ENCODE results near the gene TRIP4. TPM values are rescaled to one million over a fixed set of nuclear protein-coding genes. Genes with fewer than 3 reads are reported as not detected.

The TRIP4 gene
- total and polyA plus RNA-seq, 9 of the 15 experiments (the other 6 are each of a cell fraction or from before 2014, with no cell fraction given): 7.6 to 23.3 (median 16.7) TPM

DNA sequence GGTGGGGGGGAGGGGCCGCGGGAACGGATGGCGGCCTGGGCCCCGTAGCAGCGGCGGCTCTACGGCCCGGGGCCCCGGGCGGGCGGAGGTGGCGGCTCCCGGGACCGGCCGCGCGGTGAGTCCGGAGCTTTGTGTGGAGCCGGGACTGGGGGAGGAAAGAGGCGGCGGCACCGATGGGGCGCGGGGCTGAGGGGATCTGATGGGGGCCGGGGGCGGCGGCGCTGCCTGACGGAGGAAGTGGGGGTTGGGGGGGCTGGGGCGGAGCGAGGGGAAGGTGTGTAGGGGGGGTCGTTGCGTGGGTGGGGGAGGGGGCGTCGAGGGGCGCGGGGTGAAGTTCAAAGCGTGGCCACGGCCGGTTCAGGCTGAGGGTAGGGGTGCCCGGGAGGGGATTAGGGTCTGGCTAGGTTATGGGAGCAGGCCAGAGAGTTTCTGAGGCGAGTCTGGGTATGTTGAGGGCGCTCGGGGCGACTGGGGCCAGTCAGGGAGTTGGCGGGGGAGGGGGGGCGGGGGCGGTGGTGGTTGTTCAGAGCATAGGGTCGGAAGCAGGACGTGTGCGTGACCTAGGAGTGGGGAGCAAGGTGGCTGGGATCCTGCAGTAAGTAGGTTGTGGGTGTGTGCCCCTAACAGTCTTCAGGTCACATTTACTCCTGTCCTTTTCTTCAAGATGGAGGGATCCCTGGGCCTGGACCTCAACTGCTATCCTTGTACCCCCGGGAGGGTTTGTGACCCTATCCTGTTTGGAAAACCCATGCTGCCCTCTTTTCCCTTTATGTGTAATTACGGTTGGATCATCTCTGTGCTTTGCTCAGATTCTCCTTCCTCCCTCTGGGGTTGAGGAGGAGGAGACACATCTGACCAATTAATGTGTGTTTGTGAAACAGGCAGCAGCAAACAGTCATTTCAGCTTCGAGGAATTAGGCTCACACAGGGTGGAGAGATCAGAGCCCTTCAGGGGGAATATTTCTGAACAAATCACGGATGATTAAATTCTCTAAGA is 73.4 kb downstream of the TRIP4 start (continued):
- TF ChIP-seq CTCF (IDR thresholded peaks at IDR 0.05 in 2 of 3, conservative IDR thresholded peaks at IDR 0.05 in 1 of 3; ENCODE audit: insufficient read depth in 2 of 3, low read depth in 1 of 3, low read length in 3 of 3) (no peak), SMARCA5 (IDR thresholded peaks at IDR 0.05) (no peak), NONO (IDR thresholded peaks at IDR 0.05; ENCODE audit: low read depth in 2 of 2, low read length in 1 of 2) (no peak), ZC3H8 (IDR thresholded peaks at IDR 0.05) (no peak), POLR2A (conservative IDR thresholded peaks at IDR 0.05) (no peak), SMARCB1 (IDR thresholded peaks at IDR 0.05; ENCODE audit: insufficient read length, low read depth) (no peak), MCM2 (IDR thresholded peaks at IDR 0.05; ENCODE audit: low read depth) (no peak), CREBBP (IDR thresholded peaks at IDR 0.05; ENCODE audit: low read depth, low read length) (no peak), PML (IDR thresholded peaks at IDR 0.05; ENCODE audit: low read length) (no peak), ZNF589 (CRISPR knock-in tag; IDR thresholded peaks at IDR 0.05; ENCODE audit: low read depth) (peak; percentile 55; the same call in 1 of the 2 replicates), ZC3H4 (CRISPR knock-in tag; IDR thresholded peaks at IDR 0.05; ENCODE audit: borderline replicate concordance) (no peak), ZNF224 (CRISPR knock-in tag; IDR thresholded peaks at IDR 0.05) (no peak), MXI1 (IDR thresholded peaks at IDR 0.05; ENCODE audit: low read depth, low read length) (no peak), SAFB (IDR thresholded peaks at IDR 0.05; ENCODE audit: borderline replicate concordance, low read depth, low read length) (no peak), ELK3 (CRISPR knock-in tag; IDR thresholded peaks at IDR 0.05) (no peak), ZNF143 (CRISPR knock-in tag; IDR thresholded peaks at IDR 0.05) (no peak), MITF (IDR thresholded peaks at IDR 0.05) (no peak), CTBP1 (IDR thresholded peaks at IDR 0.05; ENCODE audit: borderline replicate concordance) (no peak)
- TF ChIP-seq, protein P1, sequence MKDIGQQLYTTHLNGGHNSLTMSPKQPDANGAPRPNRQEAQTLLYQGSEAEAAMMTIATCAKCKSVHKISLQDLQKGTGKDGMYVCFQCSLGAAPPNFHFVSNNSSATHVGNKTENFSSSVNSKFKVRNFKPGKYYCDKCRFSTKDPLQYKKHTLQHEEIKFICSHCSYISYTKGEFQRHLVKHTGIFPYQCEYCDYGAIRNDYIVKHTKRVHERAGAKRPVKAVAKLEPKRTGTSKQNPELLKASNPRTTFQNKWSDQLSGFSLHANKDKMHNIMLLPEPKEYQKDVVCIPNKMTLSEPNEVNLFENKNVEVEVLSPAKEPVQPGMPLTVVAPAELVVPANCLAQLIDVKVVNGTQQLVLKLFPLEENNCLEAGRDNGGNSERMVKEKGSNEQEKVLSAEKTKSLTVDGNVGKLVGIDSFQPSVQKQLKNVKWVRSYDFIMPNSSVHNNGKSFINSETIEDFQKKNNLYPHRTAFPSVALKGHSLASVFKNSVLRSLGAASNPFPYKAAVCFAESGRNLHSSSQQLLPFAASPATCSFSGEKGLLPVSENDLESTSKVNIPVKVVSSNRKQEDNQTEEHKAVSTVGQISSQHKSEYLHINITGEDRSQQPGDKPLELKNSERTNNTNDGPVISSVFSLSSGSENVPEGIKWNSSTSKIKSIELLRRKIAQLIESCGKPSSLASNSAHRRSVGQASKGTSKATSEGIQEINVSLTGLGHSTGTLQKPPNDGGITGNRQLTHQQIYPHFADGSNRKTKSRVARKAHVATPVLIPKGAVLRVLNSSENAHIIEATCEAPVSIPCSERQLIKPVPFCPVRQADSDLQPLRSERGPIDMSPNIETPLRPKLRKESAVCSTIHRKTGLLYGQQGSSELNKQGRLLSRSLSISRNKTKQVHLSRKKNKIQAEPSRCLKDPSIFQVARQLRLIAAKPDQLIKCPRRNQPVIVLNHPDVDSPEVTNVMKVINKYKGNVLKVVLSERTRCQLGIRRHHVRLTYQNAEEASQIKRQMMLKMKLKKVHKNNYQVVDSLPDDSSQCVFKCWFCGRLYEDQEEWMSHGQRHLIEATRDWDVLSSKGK (CRISPR knock-in tag; IDR thresholded peaks at IDR 0.05): no peak
- TF ChIP-seq, protein P2, sequence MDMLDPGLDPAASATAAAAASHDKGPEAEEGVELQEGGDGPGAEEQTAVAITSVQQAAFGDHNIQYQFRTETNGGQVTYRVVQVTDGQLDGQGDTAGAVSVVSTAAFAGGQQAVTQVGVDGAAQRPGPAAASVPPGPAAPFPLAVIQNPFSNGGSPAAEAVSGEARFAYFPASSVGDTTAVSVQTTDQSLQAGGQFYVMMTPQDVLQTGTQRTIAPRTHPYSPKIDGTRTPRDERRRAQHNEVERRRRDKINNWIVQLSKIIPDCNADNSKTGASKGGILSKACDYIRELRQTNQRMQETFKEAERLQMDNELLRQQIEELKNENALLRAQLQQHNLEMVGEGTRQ (CRISPR knock-in tag; IDR thresholded peaks at IDR 0.05): no peak

Data from K562 (cell line).